CD8-positive, alpha-beta memory T cell (primary cell): ENCODE results near the gene KBTBD4. TPM values are rescaled to one million over a fixed set of nuclear protein-coding genes. Genes with fewer than 3 reads are reported as not detected.
A peak's percentile ranks its signal among the peaks of the same experiment; 100 is the strongest.
"Not testable (repeated sequence)": the region's sequence is repeated elsewhere in the genome, so short reads cannot be mapped to it uniquely, and the experiment has no call there.

Experiments
- CTCF ChIA-PET: fragments of 350-600 bp; sonication (Branson Sonifier 250); formaldehyde crosslinking; loops from one replicate; lab custom pipeline; 2021; ENCODE audit warnings: antibody characterized with exemption; lab: Charles Lee
- POLR2A ChIA-PET: fragments of 350-600 bp; sonication (Branson Sonifier 250); formaldehyde crosslinking; loops from one replicate; lab custom pipeline; 2021; ENCODE audit warnings: antibody characterized with exemption; lab: Charles Lee
- DNase-seq, 5 donors: peaks; one replicate each; pipeline versions ENCODE4 v3.0.0 to v3.0.0-alpha.2; 2020 to 2022; ENCODE audit warnings: mixed read lengths in 1 of 5
- H3K27ac ChIP-seq: one replicate; pipeline ENCODE4 v1.7.0; 2013; ENCODE audit warnings: low read depth, mild to moderate bottlenecking, low read length, moderate library complexity
- H3K27me3 ChIP-seq: 2 replicates; pipeline ENCODE4 v1.7.0; 2013; ENCODE audit warnings: low read length, mild to moderate bottlenecking; ENCODE audit not compliant: insufficient read depth, poor library complexity, severe bottlenecking
- H3K36me3 ChIP-seq: 2 replicates; pipeline ENCODE4 v1.7.0; 2013; ENCODE audit warnings: mild to moderate bottlenecking, low read length, moderate library complexity; ENCODE audit not compliant: insufficient read depth
- H3K4me1 ChIP-seq: 2 replicates; pipeline ENCODE4 v1.7.0; 2013; ENCODE audit warnings: mild to moderate bottlenecking, low read length, moderate library complexity; ENCODE audit not compliant: insufficient read depth
- H3K4me3 ChIP-seq: 2 replicates; pipeline ENCODE4 v1.7.0; 2013; ENCODE audit warnings: mild to moderate bottlenecking, low read length
- H3K9me3 ChIP-seq: 2 replicates; pipeline ENCODE4 v1.7.0; 2013; ENCODE audit warnings: mild to moderate bottlenecking, low read length
- H3K27ac Mint-ChIP-seq, 8 donors: one replicate each; pipeline ENCODE4 v1.8.0; 2020 to 2021; ENCODE audit warnings: mixed read lengths in 8 of 8, mild to moderate bottlenecking in 6 of 8, inconsistent platforms in 3 of 8, moderate library complexity in 3 of 8
- H3K27me3 Mint-ChIP-seq, 2 donors: one replicate each; pipeline ENCODE4 v1.8.0; 2020 to 2021; ENCODE audit warnings: mixed read lengths in 2 of 2, mild to moderate bottlenecking in 1 of 2, moderate library complexity in 1 of 2
- H3K36me3 Mint-ChIP-seq, 3 donors: one replicate each; pipeline ENCODE4 v1.8.0; 2020 to 2021; ENCODE audit warnings: mixed read lengths in 3 of 3, inconsistent platforms in 1 of 3, mild to moderate bottlenecking in 1 of 3
- H3K4me1 Mint-ChIP-seq, 3 donors: one replicate each; pipeline ENCODE4 v1.8.0; 2020 to 2021; ENCODE audit warnings: mixed read lengths in 3 of 3, inconsistent platforms in 1 of 3, mild to moderate bottlenecking in 1 of 3
- H3K4me3 Mint-ChIP-seq, 7 donors: one replicate each; pipeline ENCODE4 v1.8.0; 2020 to 2021; ENCODE audit warnings: mixed read lengths in 7 of 7, mild to moderate bottlenecking in 6 of 7, moderate library complexity in 4 of 7, inconsistent platforms in 2 of 7
- H3K9me3 Mint-ChIP-seq, 5 donors: one replicate each; pipeline ENCODE4 v1.8.0; 2020 to 2022; ENCODE audit warnings: mixed read lengths in 5 of 5, mild to moderate bottlenecking in 3 of 5, moderate library complexity in 2 of 5, inconsistent platforms in 1 of 5
- polyA plus RNA-seq: library from polyadenylated mRNA; unstranded; fragments of 300-500 nt; fragmentation: Illumina TruSeq; gene quantifications from one replicate; pipeline ENCODE4 v1.2.3, GENCODE V29; 2021
- total RNA-seq, 2 experiments: library from RNA; stranded (reverse); gene quantifications; one replicate each; pipeline ENCODE4 v1.2.3, GENCODE V29; 2021

Gene KBTBD4
- total and polyA plus RNA-seq, 3 experiments from 2014 or later = 24.8 to 46.5 (median 26.4) TPM

DNA sequence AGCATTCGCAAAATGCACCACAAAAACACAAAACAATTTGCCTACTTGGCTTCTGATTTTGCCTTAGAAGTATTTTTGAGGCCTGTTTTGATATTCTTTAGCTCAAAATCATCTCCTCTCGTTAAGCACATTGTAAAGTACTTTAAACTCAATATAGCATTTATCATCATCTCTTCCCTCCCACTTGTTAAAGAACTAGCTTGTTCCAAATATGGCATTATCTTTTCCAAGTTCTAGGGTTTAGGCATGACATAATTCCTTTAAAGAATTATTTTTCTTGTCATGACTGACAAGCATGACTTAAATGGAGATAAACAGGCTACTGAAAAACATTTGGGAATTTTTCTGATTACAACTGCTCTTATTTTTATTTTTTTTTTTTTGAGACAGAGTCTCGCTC lies 47.1 kb downstream of the KBTBD4 start:
- Histone ChIP-seq H3K4me1 (peaks cover 18% of the 10 kb centered on the region), H3K27ac (no peak overlapping the region), H3K36me3 (no peaks in the 10 kb centered on the region), H3K4me3 (no peak overlapping the region), H3K27me3 (no peaks in the 10 kb centered on the region), H3K9me3 (no peaks in the 10 kb centered on the region)
- no peak for DNase-seq
- Mint-ChIP-seq H3K4me1 (peaks cover 42 to 71% (median 49%) of the 10 kb centered on the region in 3 donors), H3K9me3 (no peaks in the 10 kb centered on the region), H3K4me3 (no peak overlapping the region), H3K36me3 (peaks cover 0 to 30% (median 5%) of the 10 kb centered on the region in 3 donors), H3K27ac (peak overlapping the region in 3 of 8 donors; percentile 11 to 88 (median 38)), H3K27me3 (no peaks in the 10 kb centered on the region)
- CTCF ChIA-PET = interaction anchor here (1.2 to 1.6 kb wide), 3 partner anchors 8 to 42 kb away, joined by 3 to 5 read pairs (median 4); no protein-coding TSS in a partner anchor
- POLR2A ChIA-PET = no interaction called here

DNA sequence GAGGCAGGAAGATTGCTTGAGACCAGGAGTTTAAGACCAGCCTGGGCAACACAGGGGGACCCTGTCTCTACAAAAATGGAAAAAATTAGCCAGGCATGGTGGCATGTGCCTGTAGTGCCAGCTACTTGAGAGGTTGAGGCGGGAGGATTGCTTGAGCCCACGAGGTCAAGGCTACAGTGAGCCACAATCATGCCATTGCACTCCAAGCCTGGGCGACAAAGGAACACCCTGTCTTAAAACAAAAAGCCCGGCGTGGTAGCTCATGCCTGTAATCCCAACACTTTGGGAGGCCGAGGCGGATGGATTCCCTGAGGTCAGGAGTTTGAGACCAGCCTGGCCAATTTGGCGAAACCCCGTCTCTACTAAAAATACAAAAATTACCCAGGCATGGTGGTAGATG lies 48.0 kb downstream of the KBTBD4 start:
- peaks cover 26% of the 10 kb centered on the region for H3K4me1 ChIP-seq
- H3K27me3 Mint-ChIP-seq, POLR2A ChIA-PET, H3K36me3 ChIP-seq, H3K27ac ChIP-seq, H3K9me3 Mint-ChIP-seq, DNase-seq, H3K9me3 ChIP-seq, H3K27me3 ChIP-seq, H3K4me3 ChIP-seq: not testable (repeated sequence)
- peaks cover 44 to 74% (median 54%) of the 10 kb centered on the region in 3 donors for H3K4me1 Mint-ChIP-seq
- peak overlapping the region in 2 of 7 donors; percentile 19 to 61 for H3K4me3 Mint-ChIP-seq
- peaks cover 0 to 33% (median 5%) of the 10 kb centered on the region in 3 donors for H3K36me3 Mint-ChIP-seq
- CTCF ChIA-PET = interaction anchor here (1.3 to 1.5 kb wide), 2 partner anchors 9 to 17 kb away, joined by 3 to 5 read pairs; no protein-coding TSS in a partner anchor
- H3K27ac Mint-ChIP-seq = peak overlapping the region in 6 of 8 donors; percentile 9 to 90 (median 72)

- H3K9me3 ChIP-seq = no peaks in the 10 kb centered on the region
- no peaks in the 10 kb centered on the region for H3K36me3 ChIP-seq
- Mint-ChIP-seq H3K4me3 (no peak overlapping the region), H3K27ac (peak overlapping the region in 5 of 8 donors; percentile 21 to 57 (median 36)), H3K4me1 (peaks cover 48 to 77% (median 58%) of the 10 kb centered on the region in 3 donors), H3K9me3 (no peaks in the 10 kb centered on the region), H3K36me3 (peaks cover 0 to 32% (median 2%) of the 10 kb centered on the region in 3 donors), H3K27me3 (no peaks in the 10 kb centered on the region)
- H3K4me3 ChIP-seq = no peak overlapping the region
- CTCF ChIA-PET = interaction anchor here (1.3 kb wide), 1 partner anchor 16 kb away, joined by 3 read pairs; no protein-coding TSS in a partner anchor
- no peak for DNase-seq
- POLR2A ChIA-PET = no interaction called here
- H3K27ac ChIP-seq = no peak overlapping the region
- no peaks in the 10 kb centered on the region for H3K27me3 ChIP-seq
- peaks cover 34% of the 10 kb centered on the region for H3K4me1 ChIP-seq
Measured at GRCh38 chr11:47529951-47530350, 48.8 kb downstream of the KBTBD4 start.

- no peaks in the 10 kb centered on the region for H3K27me3 ChIP-seq
- no peak overlapping the region for H3K27ac ChIP-seq
- DNase-seq = no peak
- ChIA-PET POLR2A (interaction anchor here (0.9 kb wide), 1 partner anchor 57 kb away, joined by 3 read pairs; no protein-coding TSS in a partner anchor), CTCF (no interaction called here)
- H3K27ac Mint-ChIP-seq = peak overlapping the region in 2 of 8 donors; percentile 23 to 43
- no peak overlapping the region for H3K4me3 ChIP-seq
- H3K9me3 Mint-ChIP-seq = no peaks in the 10 kb centered on the region
- peaks cover 58 to 79% (median 69%) of the 10 kb centered on the region in 3 donors for H3K4me1 Mint-ChIP-seq
- H3K4me1 ChIP-seq = peaks cover 44% of the 10 kb centered on the region
- no peaks in the 10 kb centered on the region for H3K9me3 ChIP-seq
- peaks cover 0 to 25% (median 2%) of the 10 kb centered on the region in 3 donors for H3K36me3 Mint-ChIP-seq
- H3K27me3 Mint-ChIP-seq = no peaks in the 10 kb centered on the region
- H3K36me3 ChIP-seq = no peaks in the 10 kb centered on the region
- H3K4me3 Mint-ChIP-seq = no peak overlapping the region
Measured at GRCh38 chr11:47527186-47527585, 51.6 kb downstream of the KBTBD4 start.

DNA sequence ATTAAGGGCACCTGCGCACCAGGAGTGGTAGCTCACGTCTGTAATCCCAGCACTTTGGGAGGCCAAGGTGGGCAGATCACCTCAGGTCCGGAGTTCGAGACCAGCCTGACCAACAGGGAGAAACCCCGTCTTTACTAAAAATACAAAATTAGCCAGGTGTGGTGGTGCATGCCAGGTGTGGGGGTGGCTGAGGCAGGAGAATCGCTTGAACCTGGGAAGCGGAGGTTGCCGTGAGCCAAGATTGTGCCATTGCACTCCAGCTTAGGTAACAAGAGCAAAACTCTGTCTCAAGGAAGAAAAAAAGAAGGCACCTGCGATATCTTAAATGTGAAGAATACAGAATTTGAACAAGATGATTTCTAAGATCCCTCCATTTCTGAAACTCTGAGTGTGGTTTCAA lies 52.7 kb downstream of the KBTBD4 start:
- H3K9me3 Mint-ChIP-seq, H3K27me3 Mint-ChIP-seq, H3K36me3 ChIP-seq, H3K4me3 ChIP-seq, H3K27me3 ChIP-seq, POLR2A ChIA-PET, DNase-seq, H3K9me3 ChIP-seq, H3K27ac ChIP-seq, CTCF ChIA-PET: not testable (repeated sequence)
- Mint-ChIP-seq H3K36me3 (peaks cover 0 to 25% (median 2%) of the 10 kb centered on the region in 3 donors), H3K27ac (peak overlapping the region in 6 of 8 donors; percentile 21 to 81 (median 56)), H3K4me3 (peak overlapping the region in 1 of 7 donors; percentile 68), H3K4me1 (peaks cover 52 to 77% (median 65%) of the 10 kb centered on the region in 3 donors)
- H3K4me1 ChIP-seq = peaks cover 38% of the 10 kb centered on the region

- POLR2A ChIA-PET = interaction anchor here (0.5 to 1.3 kb wide), 2 partner anchors 11 to 361 kb away, joined by 3 to 6 read pairs; no protein-coding TSS in a partner anchor
- H3K4me1 ChIP-seq = peaks cover 38% of the 10 kb centered on the region
Measured at GRCh38 chr11:47524291-47524874, 54.4 kb downstream of the KBTBD4 start.

GRCh38 chr11:47523490-47524225 lies 55.1 kb downstream of the KBTBD4 start:
- Mint-ChIP-seq H3K36me3 (peaks cover 0 to 25% (median 1%) of the 10 kb centered on the region in 3 donors), H3K27me3 (no peaks in the 10 kb centered on the region), H3K4me3 (peak overlapping the region in 6 of 7 donors; percentile 33 to 73 (median 64)), H3K27ac (peak overlapping the region; percentile 53 to 95 (median 82)), H3K9me3 (no peaks in the 10 kb centered on the region), H3K4me1 (peaks cover 59 to 84% (median 70%) of the 10 kb centered on the region in 3 donors)
- POLR2A ChIA-PET = interaction anchor here (0.6 to 1.3 kb wide), 2 partner anchors 11 to 25 kb away, joined by 3 read pairs; no protein-coding TSS in a partner anchor
- Histone ChIP-seq H3K4me1 (peaks cover 44% of the 10 kb centered on the region), H3K36me3 (no peaks in the 10 kb centered on the region), H3K4me3 (no peak overlapping the region), H3K27ac (peak overlapping the region; percentile 7), H3K9me3 (no peaks in the 10 kb centered on the region), H3K27me3 (no peaks in the 10 kb centered on the region)
- peak in 2 of 5 donors; percentile 17 to 49 for DNase-seq
- CTCF ChIA-PET = interaction anchor here (1.6 kb wide), 1 partner anchor 11 kb away, joined by 4 read pairs; no protein-coding TSS in a partner anchor

More at GRCh38 chr11:47524291-47524874, 54.4 kb downstream of the KBTBD4 start:
- CTCF ChIA-PET = interaction anchor here (1.6 kb wide), 1 partner anchor 12 kb away, joined by 4 read pairs; no protein-coding TSS in a partner anchor
- Mint-ChIP-seq H3K9me3 (no peaks in the 10 kb centered on the region), H3K4me1 (peaks cover 54 to 79% (median 65%) of the 10 kb centered on the region in 3 donors), H3K36me3 (peaks cover 0 to 23% (median 1%) of the 10 kb centered on the region in 3 donors), H3K27me3 (no peaks in the 10 kb centered on the region), H3K27ac (peak overlapping the region; percentile 53 to 95 (median 84)), H3K4me3 (peak overlapping the region in 6 of 7 donors; percentile 33 to 73 (median 64))
- H3K27me3 ChIP-seq = no peaks in the 10 kb centered on the region
- peak overlapping the region; percentile 7 for H3K27ac ChIP-seq
- H3K36me3 ChIP-seq = no peaks in the 10 kb centered on the region
- peak overlapping the region; percentile 7 for H3K4me3 ChIP-seq
- DNase-seq = peak in 1 of 5 donors; percentile 52
- no peaks in the 10 kb centered on the region for H3K9me3 ChIP-seq
